Measurements from ENCODE around the gene TMC5. TPM values are rescaled to one million over a fixed set of nuclear protein-coding genes. Genes with fewer than 3 reads are reported as not detected.

Gene TMC5
- total RNA-seq, 1 donor from 2014 or later: not detected

GRCh38 chr16:19468300-19468699, 50.6 kb downstream of the TMC5 start:
- DNase-seq: no peak

DNA sequence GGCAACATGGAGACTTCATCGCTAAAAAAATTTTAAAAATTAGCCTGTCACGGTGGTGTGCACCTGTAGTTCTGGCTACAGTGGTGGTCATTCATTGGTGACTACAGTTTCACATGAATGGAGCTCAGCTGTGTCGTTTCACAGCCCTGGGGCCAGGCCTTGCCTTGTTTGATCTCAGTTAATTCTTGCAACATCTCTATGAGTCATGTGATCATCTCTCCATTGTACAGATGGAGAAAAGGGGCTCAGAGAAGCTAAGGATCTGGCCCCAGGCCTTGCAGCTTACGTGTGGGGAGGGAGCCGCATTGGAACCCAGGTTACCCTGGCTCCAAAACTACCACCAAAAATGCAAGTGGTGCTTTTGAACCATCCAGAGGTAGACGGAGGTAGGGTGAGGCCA, 54.8 kb downstream of the TMC5 start:
- DNase-seq: no peak

- no peak for DNase-seq
Measured at GRCh38 chr16:19474617-19475016, 56.9 kb downstream of the TMC5 start.

DNA sequence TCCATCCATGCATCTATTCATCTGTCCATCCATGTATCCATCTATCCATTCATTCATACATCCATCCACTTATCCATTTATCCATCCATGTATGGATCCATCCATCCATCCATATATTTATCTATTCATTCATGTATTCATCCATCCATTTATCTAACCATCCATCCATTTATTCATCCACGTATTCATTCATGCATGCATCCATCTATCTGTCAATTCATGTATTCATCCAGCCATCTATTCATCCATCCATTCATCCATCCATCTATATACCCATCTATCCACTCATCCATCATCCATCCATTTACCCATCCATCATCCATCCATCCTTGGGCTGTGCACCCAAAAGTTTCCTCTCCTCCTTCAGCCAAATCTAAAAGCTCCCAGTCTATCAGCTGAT, 60.8 kb downstream of the TMC5 start:
- DNase-seq: no peak

GRCh38 chr16:19479302-19479721, 61.6 kb downstream of the TMC5 start:
- no peak for DNase-seq

GRCh38 chr16:19481296-19481695, 63.6 kb downstream of the TMC5 start:
- DNase-seq: no peak

- DNase-seq: no peak
Measured at GRCh38 chr16:19481769-19482168, 64.1 kb downstream of the TMC5 start.

DNA sequence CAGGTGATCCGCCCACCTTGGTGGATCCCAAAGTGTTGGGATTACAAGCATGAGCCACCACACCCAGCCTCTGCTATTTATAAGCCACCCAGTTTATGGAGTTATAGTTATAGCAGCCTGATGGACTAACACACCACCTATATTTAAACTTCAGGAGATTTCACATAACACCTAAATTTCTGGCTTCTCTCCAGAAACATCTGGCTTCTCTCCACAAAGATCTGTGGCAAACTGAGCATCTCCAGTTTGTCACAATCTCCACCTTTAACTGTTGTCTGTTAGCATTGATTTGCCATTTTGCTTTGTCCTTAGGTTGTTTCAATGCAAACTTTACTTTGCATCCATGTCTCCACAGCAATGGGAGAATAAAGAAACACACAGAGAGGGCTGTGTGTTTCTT, 64.6 kb downstream of the TMC5 start:
- DNase-seq: no peak

DNA sequence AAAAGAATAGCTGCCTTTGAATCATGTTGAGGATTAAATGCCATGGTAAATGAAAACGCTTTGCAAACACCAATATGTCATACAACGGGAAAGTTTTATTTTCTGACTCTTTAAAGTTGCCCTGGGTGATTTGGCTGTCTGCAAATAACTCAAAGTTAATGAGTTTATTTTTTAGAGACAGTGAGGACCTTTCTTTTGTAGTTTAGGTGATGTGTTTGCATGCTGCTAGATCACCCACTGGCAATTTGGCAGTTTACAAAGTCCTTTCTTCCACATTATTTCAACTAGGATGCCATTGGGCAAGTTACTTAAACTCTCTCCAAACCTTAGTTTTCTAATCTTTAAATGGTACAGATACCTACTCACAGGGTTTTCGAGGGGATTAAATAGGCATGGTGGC, 66.4 kb downstream of the TMC5 start:
- no peak for DNase-seq

DNA sequence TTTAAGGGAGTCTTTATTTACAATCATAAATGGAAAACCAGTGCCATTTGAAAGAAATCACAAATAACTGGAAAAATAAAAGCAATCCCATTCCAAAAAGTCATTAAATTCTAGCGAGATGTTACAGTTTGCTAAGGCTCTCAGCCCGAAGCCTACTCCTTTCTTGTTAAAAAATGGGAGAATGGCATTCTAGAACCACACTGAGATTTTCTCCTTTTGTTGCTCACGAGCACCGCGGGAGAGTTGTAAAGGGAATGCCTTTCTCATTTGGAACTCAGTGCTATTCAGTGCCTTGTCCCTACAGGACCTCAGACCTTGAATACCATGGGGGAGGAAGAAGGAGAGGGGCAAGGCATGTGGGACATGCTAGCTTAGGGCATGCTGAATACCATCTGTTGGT, 67.9 kb downstream of the TMC5 start:
- DNase-seq: no peak

GRCh38 chr16:19486051-19486450, 68.4 kb downstream of the TMC5 start:
- no peak for DNase-seq

- no peak for DNase-seq
Measured at GRCh38 chr16:19486750-19487325, 69.2 kb downstream of the TMC5 start.

GRCh38 chr16:19488213-19488640, 70.5 kb downstream of the TMC5 start:
- DNase-seq: no peak

GRCh38 chr16:19490619-19491018, 72.9 kb downstream of the TMC5 start:
- no peak for DNase-seq

DNA sequence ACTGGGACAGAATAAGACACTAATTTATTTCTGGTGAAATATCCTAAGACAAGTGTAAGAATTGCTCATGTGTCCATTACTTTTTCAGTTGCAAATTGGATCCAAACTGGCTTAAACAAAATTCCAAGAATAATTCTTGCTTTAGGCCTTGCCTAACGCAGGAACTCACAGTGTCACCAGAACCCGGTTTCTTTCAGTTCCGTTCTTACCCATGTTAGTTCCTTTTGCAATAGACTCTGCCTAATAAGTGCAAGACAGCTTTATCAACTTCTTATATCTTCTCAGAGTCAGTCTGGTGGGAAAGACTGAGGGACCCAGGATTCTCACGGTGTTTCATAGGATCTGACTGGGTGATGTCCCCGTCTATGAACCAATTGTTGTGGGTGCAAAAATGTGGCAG, 79.5 kb downstream of the TMC5 start:
- no peak for DNase-seq

GRCh38 chr16:19499006-19499405, 81.3 kb downstream of the TMC5 start:
- no peak for DNase-seq

GRCh38 chr16:19499481-19499880, 81.8 kb downstream of the TMC5 start:
- DNase-seq: no peak

DNA sequence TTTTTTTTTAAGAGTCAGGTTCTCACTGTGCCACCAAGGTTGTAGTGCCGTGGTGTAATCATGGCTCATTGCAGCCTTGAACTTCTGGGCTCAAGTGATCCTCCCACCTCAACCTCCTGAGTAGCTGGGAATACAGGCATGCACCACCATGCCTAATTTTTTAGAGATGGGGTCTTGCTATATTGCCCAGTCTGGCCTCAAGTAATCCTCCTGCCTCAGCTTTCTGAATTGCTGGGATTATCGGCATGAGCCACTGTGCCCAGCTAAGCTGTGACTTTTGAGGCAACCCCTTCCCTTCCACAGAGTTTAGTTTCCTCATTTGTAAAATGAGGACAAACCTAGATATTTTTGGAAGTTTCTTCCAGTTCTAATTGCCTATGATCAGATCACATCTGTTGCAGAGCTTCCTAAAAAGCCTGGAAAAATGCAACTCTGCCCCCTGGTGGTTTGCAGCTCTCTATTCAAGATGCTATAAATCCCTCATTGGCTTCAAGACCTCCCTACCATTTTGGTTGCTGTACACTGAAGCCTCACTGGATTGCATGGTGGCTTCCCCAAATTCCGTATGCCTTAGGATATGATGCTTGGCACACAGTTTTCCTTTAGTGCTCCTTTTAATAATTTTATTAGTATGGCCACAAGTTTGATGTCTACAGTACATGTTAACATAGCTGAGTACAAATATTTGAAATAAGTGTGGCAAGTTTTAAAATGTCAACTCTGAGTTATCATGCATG, 84.9 kb downstream of the TMC5 start:
- peak; percentile 87 for DNase-seq

GRCh38 chr16:19503461-19504075, 85.9 kb downstream of the TMC5 start:
- DNase-seq: no peak

DNA sequence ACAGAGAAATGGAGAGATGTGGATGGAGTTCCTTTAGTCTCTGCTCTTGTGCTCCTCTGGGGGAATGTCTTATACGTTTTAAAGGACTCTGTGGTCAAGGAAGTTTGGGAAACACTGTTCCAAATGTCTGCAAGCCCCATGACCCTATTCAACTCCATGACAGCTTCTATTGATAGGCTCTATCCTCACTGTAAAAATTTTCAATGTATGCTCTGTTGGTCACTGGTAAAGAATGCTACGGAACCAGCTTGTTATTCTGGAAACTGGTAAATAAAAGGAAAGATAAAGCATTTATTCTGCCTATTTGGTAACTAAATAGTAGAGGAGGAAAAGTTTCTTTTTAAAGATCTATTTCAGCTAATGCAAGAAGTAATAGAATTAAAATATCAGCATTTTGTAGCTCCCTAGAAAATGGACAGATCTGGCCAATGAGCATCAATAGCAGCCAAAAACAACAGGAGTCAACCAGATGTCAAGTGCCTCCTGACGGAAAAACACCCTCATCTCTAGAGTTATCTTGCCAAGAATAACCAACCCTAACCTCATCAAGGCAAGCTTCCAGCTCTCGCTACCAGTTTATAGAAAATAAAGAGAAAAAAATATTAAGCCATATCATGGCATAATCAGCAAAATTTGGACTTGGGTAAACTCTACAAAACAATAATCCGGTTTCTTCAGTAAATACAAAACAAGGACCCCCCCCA, 88.1 kb downstream of the TMC5 start:
- DNase-seq: peak; percentile 81

DNA sequence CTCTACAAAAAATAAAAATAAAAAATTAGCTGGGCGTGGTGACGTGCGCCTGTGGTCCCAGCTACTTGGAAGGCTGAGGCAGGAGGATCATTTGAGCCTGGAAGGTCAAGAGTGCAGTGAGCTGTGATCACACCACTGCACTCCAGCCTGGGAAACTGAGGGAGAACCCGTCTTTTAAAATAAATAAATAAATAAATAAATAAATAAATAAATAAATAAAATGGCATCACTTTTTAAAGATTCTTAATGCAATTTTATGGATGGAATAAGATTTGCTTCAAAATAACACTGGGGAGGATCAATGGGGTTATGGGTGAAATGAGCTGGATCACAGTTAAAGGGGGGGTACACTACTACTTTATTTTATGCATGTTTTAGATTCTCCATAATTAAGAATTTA, 89.3 kb downstream of the TMC5 start:
- DNase-seq: no peak

- DNase-seq: no peak
Measured at GRCh38 chr16:19507867-19508266, 90.2 kb downstream of the TMC5 start.

- DNase-seq: no peak
Measured at GRCh38 chr16:19512297-19512696, 94.6 kb downstream of the TMC5 start.
